HepG2 (cell line): ENCODE measurements around the gene EFCAB14. TPM values are rescaled to one million over a fixed set of nuclear protein-coding genes. Genes with fewer than 3 reads are reported as not detected.
A peak's percentile ranks its signal among the peaks of the same experiment; 100 is the strongest.

Source experiments
- FOXC1 ChIP-seq: sonication (generic); formaldehyde crosslinking; IDR thresholded peaks from 2 replicates; pipeline ENCODE4 v1.8.0; 2022; ENCODE audit warnings: mild to moderate bottlenecking, missing genetic modification reagents, borderline replicate concordance
- HOXA7 ChIP-seq: sonication (generic); formaldehyde crosslinking; IDR thresholded peaks from 2 replicates; pipeline ENCODE4 v1.8.1; 2022; ENCODE audit warnings: mild to moderate bottlenecking, missing genetic modification reagents, moderate library complexity
- NR2F1 ChIP-seq, 2 experiments: fragments of 450-650 bp in 1 of 2; formaldehyde crosslinking in 1 of 2; IDR thresholded peaks; 2 replicates each; pipeline versions ENCODE4 v1.5.0 to v1.6.1; 2016 to 2020; ENCODE audit warnings: mild to moderate bottlenecking in 1 of 2, missing compliant biosample characterization in 1 of 2, missing genetic modification reagents in 1 of 2, moderate library complexity in 1 of 2
- ZNF24 ChIP-seq: fragments of 450-650 bp; IDR thresholded peaks from 2 replicates; pipeline ENCODE4 v1.6.1; 2017; ENCODE audit warnings: antibody characterized with exemption, mild to moderate bottlenecking
- ZNF431 ChIP-seq: sonication (generic); formaldehyde crosslinking; IDR thresholded peaks from 2 replicates; pipeline ENCODE4 v1.9.0; 2022; ENCODE audit warnings: missing genetic modification reagents, low read depth, mild to moderate bottlenecking, borderline replicate concordance
- ZNF761 ChIP-seq: sonication (generic); formaldehyde crosslinking; conservative IDR thresholded peaks from 2 replicates; pipeline ENCODE4 v1.4.0; 2020; ENCODE audit warnings: mild to moderate bottlenecking, missing genetic modification reagents
- polyA plus RNA-seq, 8 experiments: library from polyadenylated mRNA; depleted of rRNA in 3 of 8; stranded (reverse) in 7 of 8; unstranded in 1 of 8; fragments of >200 nt; fragmentation: Illumina TruSeq in 4 of 8; extraction: Trizol in 4 of 8; gene quantifications; 2 replicates each; pipeline versions ENCODE4 v1.2.1 to v1.2.3, GENCODE V29; 2011 to 2016; ENCODE audit warnings: low read depth in 4 of 8, missing spikeins in 1 of 8, mixed read lengths in 1 of 8; ENCODE audit not compliant: insufficient read depth in 1 of 8
- total RNA-seq, 5 experiments: library from RNA; depleted of rRNA; stranded (reverse); fragments of >200 nt; fragmentation: Illumina TruSeq; extraction: Trizol; gene quantifications; 2 replicates each; pipeline ENCODE4 v1.2.3, GENCODE V29; 2016; ENCODE audit warnings: low read depth in 1 of 5
- TF ChIP-seq, protein P1 (sequence below): IDR thresholded peaks from 2 replicates; pipeline ENCODE4 v1.6.1; 2018; ENCODE audit warnings: missing genetic modification reagents, mild to moderate bottlenecking, missing compliant biosample characterization
- TF ChIP-seq, protein P2 (sequence below): IDR thresholded peaks from 2 replicates; pipeline ENCODE4 v1.6.1; 2016
- TF ChIP-seq, protein P3 (sequence below): sonication (generic); formaldehyde crosslinking; IDR thresholded peaks from 2 replicates; pipeline ENCODE4 v1.5.0; 2020; ENCODE audit warnings: mild to moderate bottlenecking, missing genetic modification reagents
- TF ChIP-seq, protein P4 (sequence below): sonication (generic); formaldehyde crosslinking; IDR thresholded peaks from 2 replicates; pipeline ENCODE4 v1.5.0; 2020; ENCODE audit warnings: mild to moderate bottlenecking, missing genetic modification reagents, borderline replicate concordance

EFCAB14 gene
- total and polyA plus RNA-seq, 2 of the 13 experiments (the other 11 are each of a cell fraction or from before 2014, with no cell fraction given) = 13.4 to 17.9 TPM

DNA sequence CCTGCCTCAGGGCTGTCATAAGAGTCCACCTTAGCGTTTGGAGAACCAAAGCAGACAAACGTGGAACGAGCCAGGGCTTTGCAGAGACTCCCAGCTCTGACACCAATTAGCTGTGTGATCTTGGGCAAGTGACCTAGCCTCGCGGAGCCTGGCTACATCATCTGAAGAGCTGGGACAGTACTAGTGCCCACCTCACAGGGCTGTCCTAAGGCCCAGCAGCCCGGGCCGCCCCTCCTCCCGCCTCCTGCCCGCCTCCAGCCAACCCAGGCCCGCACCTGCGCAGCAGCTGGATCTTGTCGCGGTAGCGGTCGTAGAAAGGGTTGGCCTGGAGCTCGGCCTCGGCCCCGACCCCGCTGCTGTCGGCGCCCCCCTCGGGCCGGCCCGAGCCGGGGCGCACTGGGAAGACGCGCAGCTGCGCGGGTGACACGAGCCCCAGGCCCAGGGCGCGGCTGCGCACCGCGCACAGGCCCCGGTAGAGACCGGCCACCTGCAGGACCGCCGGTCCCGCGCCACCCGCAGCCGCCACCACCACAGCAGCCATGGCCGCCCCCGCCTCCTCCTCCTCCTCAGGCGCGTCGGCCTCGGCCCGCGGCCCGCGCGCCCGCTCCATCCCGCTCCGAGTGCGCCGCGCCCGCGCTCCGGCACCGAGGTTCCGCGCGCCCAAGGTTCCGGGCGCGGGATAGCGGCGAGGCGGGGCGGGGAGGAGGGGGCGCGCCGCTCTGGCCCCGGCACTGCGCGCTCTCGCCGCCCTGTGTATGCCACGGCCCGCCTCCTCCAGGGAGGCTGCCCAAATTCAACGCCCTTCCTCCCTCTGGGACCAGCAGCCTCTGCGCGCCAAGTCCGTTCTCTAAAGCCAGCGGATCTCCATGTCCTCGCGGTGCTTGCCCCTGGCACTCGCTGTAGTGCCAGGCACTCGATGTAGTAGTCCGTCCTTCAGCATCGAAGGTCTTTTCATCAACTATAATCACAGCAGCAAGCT lies 50.8 kb downstream of the EFCAB14 start, which contains the start of gene ATPAF1 (continued):
- TF ChIP-seq ZNF761 (CRISPR knock-in tag) = no peak
- no peak for TF ChIP-seq NR2F1 (CRISPR knock-in tag; IDR thresholded peaks at IDR 0.05)
- TF ChIP-seq ZNF24 = no peak
- TF ChIP-seq ZNF431 (CRISPR knock-in tag) = peak; percentile 71
- TF ChIP-seq FOXC1 = 0 out of 2 replicates have a peak, but pooled peaks have one; percentile 18
- TF ChIP-seq, protein P1, sequence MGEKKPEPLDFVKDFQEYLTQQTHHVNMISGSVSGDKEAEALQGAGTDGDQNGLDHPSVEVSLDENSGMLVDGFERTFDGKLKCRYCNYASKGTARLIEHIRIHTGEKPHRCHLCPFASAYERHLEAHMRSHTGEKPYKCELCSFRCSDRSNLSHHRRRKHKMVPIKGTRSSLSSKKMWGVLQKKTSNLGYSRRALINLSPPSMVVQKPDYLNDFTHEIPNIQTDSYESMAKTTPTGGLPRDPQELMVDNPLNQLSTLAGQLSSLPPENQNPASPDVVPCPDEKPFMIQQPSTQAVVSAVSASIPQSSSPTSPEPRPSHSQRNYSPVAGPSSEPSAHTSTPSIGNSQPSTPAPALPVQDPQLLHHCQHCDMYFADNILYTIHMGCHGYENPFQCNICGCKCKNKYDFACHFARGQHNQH (CRISPR knock-in tag) = no peak
- TF ChIP-seq, protein P2, sequence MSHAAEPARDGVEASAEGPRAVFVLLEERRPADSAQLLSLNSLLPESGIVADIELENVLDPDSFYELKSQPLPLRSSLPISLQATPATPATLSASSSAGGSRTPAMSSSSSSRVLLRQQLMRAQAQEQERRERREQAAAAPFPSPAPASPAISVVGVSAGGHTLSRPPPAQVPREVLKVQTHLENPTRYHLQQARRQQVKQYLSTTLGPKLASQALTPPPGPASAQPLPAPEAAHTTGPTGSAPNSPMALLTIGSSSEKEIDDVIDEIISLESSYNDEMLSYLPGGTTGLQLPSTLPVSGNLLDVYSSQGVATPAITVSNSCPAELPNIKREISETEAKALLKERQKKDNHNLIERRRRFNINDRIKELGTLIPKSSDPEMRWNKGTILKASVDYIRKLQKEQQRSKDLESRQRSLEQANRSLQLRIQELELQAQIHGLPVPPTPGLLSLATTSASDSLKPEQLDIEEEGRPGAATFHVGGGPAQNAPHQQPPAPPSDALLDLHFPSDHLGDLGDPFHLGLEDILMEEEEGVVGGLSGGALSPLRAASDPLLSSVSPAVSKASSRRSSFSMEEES (CRISPR knock-in tag) = no peak
- TF ChIP-seq HOXA7 = no peak
- TF ChIP-seq, protein P3, sequence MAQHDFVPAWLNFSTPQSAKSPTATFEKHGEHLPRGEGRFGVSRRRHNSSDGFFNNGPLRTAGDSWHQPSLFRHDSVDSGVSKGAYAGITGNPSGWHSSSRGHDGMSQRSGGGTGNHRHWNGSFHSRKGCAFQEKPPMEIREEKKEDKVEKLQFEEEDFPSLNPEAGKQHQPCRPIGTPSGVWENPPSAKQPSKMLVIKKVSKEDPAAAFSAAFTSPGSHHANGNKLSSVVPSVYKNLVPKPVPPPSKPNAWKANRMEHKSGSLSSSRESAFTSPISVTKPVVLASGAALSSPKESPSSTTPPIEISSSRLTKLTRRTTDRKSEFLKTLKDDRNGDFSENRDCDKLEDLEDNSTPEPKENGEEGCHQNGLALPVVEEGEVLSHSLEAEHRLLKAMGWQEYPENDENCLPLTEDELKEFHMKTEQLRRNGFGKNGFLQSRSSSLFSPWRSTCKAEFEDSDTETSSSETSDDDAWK = no peak
- TF ChIP-seq, protein P4, sequence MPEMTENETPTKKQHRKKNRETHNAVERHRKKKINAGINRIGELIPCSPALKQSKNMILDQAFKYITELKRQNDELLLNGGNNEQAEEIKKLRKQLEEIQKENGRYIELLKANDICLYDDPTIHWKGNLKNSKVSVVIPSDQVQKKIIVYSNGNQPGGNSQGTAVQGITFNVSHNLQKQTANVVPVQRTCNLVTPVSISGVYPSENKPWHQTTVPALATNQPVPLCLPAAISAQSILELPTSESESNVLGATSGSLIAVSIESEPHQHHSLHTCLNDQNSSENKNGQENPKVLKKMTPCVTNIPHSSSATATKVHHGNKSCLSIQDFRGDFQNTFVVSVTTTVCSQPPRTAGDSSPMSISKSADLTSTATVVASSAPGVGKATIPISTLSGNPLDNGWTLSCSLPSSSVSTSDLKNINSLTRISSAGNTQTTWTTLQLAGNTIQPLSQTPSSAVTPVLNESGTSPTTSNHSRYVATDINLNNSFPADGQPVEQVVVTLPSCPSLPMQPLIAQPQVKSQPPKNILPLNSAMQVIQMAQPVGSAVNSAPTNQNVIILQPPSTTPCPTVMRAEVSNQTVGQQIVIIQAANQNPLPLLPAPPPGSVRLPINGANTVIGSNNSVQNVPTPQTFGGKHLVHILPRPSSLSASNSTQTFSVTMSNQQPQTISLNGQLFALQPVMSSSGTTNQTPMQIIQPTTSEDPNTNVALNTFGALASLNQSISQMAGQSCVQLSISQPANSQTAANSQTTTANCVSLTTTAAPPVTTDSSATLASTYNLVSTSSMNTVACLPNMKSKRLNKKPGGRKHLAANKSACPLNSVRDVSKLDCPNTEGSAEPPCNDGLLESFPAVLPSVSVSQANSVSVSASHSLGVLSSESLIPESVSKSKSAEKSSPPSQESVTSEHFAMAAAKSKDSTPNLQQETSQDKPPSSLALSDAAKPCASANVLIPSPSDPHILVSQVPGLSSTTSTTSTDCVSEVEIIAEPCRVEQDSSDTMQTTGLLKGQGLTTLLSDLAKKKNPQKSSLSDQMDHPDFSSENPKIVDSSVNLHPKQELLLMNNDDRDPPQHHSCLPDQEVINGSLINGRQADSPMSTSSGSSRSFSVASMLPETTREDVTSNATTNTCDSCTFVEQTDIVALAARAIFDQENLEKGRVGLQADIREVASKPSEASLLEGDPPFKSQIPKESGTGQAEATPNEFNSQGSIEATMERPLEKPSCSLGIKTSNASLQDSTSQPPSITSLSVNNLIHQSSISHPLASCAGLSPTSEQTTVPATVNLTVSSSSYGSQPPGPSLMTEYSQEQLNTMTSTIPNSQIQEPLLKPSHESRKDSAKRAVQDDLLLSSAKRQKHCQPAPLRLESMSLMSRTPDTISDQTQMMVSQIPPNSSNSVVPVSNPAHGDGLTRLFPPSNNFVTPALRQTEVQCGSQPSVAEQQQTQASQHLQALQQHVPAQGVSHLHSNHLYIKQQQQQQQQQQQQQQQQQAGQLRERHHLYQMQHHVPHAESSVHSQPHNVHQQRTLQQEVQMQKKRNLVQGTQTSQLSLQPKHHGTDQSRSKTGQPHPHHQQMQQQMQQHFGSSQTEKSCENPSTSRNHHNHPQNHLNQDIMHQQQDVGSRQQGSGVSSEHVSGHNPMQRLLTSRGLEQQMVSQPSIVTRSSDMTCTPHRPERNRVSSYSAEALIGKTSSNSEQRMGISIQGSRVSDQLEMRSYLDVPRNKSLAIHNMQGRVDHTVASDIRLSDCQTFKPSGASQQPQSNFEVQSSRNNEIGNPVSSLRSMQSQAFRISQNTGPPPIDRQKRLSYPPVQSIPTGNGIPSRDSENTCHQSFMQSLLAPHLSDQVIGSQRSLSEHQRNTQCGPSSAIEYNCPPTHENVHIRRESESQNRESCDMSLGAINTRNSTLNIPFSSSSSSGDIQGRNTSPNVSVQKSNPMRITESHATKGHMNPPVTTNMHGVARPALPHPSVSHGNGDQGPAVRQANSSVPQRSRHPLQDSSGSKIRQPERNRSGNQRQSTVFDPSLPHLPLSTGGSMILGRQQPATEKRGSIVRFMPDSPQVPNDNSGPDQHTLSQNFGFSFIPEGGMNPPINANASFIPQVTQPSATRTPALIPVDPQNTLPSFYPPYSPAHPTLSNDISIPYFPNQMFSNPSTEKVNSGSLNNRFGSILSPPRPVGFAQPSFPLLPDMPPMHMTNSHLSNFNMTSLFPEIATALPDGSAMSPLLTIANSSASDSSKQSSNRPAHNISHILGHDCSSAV (CRISPR knock-in tag) = no peak
